22Rv1 (cell line): ENCODE measurements around the gene BNIP2.

Experiments used
- H3K27ac ChIP-seq: fragments of 450-650 bp; 2 replicates; pipeline ENCODE4 v1.5.1; 2017
- CTCF ChIP-seq: fragments of 450-650 bp; IDR thresholded peaks from 2 replicates; pipeline ENCODE4 v1.5.1; 2017; ENCODE audit warnings: mild to moderate bottlenecking
- ZFX ChIP-seq: fragments of 450-650 bp; IDR thresholded peaks from 2 replicates; pipeline ENCODE4 v1.6.1; 2017; ENCODE audit warnings: antibody characterized with exemption, borderline replicate concordance

The BNIP2 gene

GRCh38 chr15:59611276-59612260, 77.6 kb downstream of the BNIP2 start, which contains the start of gene GCNT3:
Gene GCNT3 (plus strand): TSS chr15:59611783. CDS start chr15:59618239, 6,456 bp downstream.
- TF ChIP-seq CTCF, result no peak
- no peak for TF ChIP-seq ZFX
- H3K27ac ChIP-seq, result peak within 1 kb of the TSS; percentile 55

DNA sequence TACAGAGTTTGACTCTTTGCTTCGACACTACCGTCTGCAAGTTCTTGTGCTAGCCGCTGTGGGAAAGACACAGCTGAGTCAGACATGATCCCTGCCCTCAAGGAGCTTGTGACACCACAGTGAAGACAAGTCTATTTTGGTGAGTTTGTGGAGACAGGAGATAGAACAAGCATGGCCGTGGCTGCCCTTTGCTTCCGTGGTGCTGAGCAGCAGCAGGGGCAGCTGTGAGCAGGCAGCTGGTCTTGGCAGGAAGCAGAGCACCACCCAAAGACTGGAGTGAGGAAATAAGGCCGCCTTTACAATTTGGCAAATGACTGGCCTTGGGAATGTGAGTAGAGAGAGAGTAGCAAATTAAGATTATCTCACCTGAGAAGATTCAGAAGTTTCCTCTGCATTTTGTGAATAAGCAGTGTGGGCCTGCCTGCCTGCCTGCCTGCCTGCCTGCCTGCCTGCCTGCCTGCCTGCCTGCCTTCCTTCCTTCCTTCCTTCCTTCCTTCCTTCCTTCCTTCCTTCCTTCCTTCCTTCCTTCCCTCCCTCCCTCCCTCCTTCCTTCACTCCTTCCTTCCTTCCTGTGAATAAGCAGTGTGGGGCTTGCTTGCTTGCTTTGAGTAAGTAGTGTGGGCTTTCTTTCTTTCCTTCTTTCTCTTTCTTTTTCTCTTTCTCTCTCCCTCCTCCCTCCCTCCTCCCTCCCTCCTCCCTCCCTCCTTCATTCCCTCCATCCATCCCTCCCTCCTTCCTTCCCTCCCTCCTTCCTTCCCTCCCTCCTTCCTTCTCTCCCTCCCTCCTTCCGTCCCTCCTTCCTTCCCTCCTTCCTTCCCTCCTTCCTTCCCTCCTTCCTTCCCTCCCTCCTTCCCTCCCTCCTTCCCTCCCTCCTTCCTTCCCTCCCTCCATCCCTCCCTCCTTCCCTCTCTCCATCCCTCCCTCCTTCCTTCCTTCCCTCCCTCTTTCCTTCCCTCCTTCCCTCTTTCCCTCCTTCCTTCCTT, 79.1 kb downstream of the BNIP2 start:
- TF ChIP-seq ZFX (no peak), CTCF (no peak)
- H3K27ac ChIP-seq, result no peak overlapping the region
